ENCODE measurements around the gene CEP104. TPM values are rescaled to one million over a fixed set of nuclear protein-coding genes. Genes with fewer than 3 reads are reported as not detected.

Gene CEP104
- total RNA-seq, 4 donors from 2014 or later: 27.9 to 76.0 (median 33.9) TPM

DNA sequence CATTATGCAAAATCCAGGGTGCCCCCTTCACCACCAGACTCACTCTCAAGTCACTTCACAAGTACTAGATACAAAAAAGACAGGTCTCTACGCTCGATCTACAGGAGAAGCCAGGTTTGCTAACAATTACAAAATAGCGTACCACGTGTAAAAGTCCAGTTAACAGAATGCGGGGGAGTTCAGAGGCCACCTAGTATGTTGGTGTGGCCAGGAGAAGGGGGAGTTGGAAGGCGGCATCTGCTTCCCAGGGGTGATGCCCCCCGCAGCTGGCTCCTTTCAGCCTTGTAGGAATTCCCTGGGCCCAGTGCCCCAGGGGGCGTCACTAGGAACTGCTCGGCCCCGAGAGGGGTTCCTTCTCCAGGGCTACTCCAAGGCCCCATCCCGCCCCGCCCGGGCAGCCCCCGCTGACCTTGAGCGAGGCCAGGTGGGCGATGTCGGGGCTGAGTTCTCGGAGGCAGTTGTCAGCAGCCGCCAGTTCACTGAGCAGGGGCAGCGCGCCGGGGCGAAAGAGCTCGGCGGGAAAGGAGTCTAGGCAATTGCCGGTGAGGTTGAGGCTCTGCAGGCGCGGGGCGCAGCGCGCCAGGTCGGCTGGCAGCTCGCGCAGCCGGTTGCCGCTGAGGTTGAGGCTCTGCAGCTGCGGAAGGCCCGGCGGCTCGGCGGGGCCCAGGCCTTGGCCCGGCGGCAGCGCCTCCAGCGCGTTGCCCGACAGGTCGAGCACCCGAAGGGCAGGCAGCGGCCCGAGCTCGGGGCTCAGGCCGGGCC lies 61.4 kb downstream of the CEP104 start:
- TF ChIP-seq, protein P1, sequence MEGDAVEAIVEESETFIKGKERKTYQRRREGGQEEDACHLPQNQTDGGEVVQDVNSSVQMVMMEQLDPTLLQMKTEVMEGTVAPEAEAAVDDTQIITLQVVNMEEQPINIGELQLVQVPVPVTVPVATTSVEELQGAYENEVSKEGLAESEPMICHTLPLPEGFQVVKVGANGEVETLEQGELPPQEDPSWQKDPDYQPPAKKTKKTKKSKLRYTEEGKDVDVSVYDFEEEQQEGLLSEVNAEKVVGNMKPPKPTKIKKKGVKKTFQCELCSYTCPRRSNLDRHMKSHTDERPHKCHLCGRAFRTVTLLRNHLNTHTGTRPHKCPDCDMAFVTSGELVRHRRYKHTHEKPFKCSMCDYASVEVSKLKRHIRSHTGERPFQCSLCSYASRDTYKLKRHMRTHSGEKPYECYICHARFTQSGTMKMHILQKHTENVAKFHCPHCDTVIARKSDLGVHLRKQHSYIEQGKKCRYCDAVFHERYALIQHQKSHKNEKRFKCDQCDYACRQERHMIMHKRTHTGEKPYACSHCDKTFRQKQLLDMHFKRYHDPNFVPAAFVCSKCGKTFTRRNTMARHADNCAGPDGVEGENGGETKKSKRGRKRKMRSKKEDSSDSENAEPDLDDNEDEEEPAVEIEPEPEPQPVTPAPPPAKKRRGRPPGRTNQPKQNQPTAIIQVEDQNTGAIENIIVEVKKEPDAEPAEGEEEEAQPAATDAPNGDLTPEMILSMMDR (IDR thresholded peaks at IDR 0.05; ENCODE audit: low read depth): no peak

DNA sequence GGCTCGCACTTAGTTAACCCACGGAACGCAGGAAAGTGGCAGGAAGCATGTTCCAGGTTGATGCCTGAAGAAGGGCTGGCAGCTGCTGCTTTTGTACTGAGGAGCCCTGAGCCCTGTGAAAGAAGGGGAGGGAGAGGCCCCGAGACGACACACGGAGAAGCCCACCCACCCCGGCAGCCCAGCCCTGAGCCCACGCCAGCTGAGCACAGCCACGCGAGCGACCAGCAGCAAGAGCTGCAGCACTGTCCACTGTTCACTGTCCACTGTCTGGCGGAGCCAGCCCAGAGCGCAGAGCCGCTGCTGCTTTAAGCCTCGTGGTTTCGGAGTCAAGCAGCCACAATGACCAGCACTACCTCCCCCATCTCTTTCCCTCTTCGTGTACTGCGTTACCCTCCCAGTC lies 66.1 kb downstream of the CEP104 start:
- TF ChIP-seq, protein P1 (IDR thresholded peaks at IDR 0.05; ENCODE audit: low read depth): no peak

DNA sequence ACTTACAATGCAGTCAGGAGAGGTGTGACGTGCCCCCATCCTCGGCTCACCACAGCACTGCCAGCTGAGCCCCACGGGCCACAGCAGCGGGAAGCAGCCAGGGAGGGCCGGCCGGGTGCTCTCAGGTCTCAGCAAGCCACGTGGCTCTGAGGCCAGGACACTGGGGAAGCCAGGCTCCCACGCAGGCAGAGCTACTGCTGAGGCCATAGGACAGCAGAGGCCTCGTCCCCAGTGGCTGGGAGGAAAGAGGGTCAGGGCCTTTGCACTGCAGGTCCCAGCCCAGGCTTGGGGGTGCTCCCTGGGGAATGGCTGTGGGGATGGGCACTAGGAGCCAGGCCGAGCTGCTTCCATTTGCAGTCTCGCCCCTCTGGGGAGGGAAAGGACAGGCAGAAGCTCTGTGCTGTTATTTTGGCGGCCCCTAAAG lies 66.5 kb downstream of the CEP104 start:
- TF ChIP-seq, protein P1 (IDR thresholded peaks at IDR 0.05; ENCODE audit: low read depth): no peak

DNA sequence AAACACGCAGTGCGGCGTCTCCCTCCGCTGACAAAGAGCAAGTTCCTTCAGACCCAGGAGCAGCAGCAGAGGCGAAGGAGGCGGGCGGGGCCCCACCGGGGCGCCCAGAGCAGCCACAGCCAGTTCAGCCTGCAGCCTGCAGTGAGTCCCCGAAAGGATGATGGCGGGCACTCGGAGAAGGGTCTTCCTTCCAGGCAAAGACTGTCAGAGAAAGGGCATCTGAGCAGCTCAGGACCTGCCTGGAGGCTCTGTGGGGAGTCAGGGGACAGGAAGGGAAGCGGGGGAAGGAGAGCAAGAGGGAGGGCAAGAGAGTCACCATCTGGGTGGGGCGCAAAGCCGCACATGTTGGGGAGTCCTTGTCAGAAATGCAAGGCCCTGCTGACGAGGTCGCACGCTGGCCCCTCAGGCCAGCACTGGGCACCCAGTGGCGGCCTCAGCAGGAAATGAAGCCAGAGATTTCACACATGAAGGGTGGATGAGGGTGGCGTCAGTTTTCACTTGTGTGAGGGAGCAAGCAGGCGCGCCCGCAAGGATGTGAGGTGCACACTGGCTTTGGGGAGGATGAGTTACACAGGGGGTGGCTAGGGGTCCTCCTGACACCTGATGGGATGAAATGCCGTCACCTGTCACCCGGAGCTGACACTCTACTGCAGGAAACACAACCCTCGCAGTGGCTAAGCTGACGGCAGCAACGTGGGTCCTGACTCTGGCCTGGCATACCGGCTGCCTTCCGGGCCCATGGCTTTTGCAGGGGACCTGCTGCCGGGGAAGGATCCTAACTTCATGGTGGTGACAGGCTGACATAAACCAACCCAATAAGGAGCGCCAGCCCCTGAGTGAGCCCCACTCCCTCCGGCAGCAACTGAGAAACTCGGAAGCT lies 67.3 kb downstream of the CEP104 start:
- TF ChIP-seq, protein P1 (IDR thresholded peaks at IDR 0.05; ENCODE audit: low read depth): no peak

DNA sequence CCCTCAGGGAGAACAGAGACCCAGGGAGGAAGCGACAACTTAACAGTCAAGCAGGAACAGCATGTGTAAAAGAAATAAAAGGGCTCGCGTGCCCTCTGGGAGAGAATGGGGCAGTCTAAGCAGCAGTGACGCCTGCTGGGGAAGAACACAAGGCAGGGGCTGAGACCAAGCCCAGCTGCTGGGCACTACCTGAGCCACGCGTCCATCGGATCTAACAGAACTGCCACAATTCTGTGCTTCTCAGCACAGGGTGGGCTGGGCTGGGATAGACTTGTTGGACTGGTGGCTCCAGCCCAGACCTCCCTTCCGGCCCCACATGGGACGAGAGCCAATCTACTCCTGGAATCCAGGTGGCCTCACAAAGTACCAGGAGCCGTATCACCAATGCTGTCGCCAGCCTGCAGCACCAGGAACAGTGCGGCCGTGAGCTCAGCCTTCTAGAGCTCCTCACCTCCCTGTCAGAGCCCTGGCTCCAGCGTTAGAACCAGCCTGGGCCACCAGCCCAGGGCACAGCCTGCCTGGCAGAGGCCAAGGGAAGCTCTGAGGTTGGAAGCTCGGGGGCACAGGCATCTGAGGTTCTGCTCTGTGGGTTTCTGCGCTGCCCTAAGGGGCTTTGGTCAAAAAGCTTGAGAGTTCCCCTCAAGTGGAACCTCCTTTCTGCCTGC lies 68.1 kb downstream of the CEP104 start:
- TF ChIP-seq, protein P1 (IDR thresholded peaks at IDR 0.05; ENCODE audit: low read depth): no peak

DNA sequence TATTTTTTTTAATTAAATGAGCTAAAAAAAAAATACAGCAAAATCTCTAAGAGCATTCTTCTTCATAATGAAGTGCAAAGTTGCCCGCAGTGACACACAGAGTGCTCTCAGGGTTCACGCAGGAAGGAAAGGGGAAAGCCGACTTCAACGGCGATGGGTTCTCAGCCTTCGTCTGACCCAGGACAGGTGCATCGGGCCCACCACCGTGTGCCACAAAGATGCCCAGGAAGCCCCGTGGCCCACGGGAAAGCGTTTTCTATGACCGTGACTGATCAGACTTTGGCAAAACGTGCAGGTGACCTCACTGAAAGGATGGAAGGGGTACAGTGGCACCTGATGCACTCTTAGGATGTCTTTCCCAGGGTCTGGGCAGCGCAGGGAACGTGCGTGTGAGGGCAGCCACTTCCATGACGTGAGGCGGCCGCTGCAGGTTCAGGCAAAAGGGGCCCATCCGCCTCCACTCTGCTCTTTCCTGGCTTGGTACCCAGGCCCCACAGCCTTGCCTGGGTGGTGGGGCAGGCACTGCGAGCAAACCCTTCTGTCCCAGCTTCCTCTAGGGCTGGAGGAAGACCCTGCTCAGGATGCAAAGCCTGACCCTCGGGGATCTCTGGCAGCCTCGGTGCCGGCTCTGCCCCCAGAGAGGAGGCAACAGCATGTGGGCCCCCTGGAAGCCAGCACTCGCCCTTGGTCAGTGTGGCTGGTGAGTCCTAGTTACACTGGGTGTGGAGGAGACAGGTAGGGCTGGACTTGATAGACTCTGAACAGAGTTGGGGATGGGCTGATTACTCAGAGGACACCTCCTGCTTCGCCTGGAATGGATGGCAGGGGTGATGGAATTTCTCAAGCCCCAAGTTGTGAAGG lies 69.0 kb downstream of the CEP104 start:
- TF ChIP-seq, protein P1 (IDR thresholded peaks at IDR 0.05; ENCODE audit: low read depth): no peak

Measured in subcutaneous adipose tissue (tissue), 4 donors.